GM12872 (cell line): Measurements from ENCODE around the gene CFAP43.

Source experiments
- TF ChIP-seq, protein P1 (sequence below): IDR thresholded peaks from 3 replicates; pipeline ENCODE4 v1.5.1; 2011; ENCODE audit warnings: low read depth, mild to moderate bottlenecking, low read length, moderate library complexity; ENCODE audit not compliant: insufficient read depth

The CFAP43 gene

DNA sequence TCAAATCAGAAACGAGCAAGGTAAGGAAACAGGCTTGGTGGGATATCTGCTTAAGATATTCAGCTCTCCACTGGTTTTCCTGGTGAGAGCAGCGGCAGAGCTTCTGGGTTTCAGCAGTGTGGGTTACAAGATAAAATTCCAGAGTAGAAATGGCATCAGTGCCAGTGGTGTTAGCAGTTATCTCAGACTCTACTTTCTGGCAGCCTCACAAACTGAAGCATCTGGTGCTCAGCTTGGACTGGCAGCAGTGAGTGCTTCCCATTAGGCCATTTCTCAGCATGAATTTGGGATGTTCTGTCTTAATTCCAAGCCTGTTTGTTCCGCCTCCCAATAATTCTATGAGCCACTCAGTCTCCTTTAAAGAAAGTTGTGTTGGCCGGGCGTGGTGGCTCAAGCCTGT, 29.9 kb upstream of the CFAP43 start:
- TF ChIP-seq, protein P1, sequence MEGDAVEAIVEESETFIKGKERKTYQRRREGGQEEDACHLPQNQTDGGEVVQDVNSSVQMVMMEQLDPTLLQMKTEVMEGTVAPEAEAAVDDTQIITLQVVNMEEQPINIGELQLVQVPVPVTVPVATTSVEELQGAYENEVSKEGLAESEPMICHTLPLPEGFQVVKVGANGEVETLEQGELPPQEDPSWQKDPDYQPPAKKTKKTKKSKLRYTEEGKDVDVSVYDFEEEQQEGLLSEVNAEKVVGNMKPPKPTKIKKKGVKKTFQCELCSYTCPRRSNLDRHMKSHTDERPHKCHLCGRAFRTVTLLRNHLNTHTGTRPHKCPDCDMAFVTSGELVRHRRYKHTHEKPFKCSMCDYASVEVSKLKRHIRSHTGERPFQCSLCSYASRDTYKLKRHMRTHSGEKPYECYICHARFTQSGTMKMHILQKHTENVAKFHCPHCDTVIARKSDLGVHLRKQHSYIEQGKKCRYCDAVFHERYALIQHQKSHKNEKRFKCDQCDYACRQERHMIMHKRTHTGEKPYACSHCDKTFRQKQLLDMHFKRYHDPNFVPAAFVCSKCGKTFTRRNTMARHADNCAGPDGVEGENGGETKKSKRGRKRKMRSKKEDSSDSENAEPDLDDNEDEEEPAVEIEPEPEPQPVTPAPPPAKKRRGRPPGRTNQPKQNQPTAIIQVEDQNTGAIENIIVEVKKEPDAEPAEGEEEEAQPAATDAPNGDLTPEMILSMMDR: no peak

- TF ChIP-seq, protein P1: no peak
These were observed 28.6 kb upstream of the CFAP43 start for GRCh38 chr10:104260775-104261115.

DNA sequence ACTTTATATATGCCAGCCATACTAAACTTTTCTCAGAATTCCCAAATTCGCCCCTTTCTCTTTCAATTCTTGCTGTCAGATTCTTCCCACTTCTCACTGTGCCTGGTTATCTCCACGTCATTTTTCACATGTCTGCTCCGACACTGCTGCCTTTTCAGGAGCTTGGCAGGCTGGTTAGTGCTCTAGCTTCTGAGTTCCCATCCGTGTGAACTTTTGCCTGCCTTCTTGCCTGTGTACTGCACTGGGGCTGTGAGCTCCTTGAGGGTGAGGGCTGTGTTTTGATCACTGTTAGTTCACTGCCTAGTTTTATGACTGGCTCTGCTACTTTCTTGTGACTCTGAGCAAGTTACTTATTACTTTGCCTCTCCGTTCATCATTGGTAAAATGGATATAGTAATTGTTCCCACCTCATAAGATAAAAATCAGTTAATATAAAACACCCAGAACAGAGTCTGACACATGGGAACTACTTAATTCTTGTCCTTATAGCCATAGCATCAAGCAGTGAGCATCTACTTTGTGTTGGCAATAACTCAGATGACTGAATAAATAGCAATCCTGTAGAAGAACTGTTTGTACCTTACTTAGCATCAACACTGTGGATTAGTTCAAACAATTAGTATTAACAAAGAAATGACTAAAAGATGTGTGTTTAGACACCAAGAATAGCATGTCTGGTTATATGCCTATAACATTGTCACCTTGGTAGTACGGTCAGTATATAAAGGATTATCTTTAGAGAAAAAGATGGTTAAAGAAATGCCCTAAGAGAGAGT, 28.0 kb upstream of the CFAP43 start:
- TF ChIP-seq, protein P1: no peak

GRCh38 chr10:104259456-104259855, 27.3 kb upstream of the CFAP43 start:
- TF ChIP-seq, protein P1: no peak

DNA sequence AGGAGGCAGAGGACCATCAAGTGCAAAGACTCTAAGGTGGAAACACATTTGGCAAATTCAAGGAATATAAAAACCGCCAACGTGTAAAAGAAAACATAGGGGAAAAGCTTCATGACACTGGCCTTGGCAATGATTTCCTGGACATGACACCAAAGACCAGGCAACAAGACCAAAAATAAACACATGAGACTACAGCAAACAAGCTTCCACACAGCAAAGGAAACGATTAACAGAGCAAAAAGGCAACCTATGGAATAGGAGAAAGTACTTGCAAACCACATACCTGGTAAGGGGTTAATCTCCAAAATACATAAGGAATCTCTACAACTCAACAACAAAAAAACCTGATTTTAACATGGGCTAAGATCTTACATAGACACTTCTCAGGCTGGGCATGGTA, 26.0 kb upstream of the CFAP43 start:
- TF ChIP-seq, protein P1: no peak

GRCh38 chr10:104257235-104257634, 25.1 kb upstream of the CFAP43 start:
- TF ChIP-seq, protein P1: no peak

DNA sequence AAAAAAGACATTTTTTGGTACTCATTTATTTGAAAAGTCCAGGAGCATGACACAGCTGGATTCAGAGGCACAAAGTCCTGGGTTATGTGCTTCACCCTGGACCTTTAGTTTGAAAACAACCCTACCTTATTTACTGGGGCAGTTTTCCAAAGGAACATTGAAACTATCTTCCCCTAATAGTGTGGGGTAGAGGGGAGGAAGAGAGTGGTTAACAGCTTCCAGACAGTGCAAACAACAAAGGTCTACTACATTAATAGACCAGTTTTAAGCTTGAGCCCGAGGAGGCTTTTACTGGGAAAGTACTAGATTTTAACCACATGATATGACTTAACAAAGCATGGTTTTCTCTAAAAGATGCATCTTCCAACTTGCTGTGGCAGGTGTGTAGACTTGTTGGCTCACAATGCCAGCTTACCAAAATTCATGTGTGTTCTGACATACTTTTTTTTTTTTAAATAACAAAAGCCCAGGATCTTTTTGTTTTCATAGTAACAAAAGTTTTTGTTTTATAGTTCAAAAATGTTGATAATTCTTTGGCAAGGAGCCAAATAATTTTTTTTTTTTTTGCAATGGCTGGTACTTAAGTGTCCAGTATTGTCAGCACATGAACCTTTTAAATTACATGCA, 24.3 kb upstream of the CFAP43 start:
- TF ChIP-seq, protein P1: no peak
